Measurements from ENCODE around the gene TRMT6.

The TRMT6 gene

DNA sequence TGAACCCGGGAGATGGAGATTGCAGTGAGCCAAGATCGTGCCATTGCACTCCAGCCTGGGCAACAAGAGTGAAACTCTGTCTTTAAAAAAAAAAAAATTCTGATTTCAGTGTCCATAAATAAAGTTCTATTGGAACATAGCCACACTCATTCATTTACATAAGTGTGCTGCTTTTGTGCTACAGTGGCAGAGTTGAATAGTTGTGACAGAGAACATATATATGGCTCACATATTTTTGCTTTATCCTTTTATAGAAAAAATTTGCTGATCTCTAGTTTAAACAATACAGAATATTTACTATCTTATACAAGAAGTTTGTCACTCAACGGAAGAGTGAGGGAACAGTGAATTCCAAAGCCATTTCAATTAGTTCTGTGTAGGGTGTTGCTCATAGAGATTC, 18.1 kb upstream of the TRMT6 start:
- TF ChIP-seq, protein P1, sequence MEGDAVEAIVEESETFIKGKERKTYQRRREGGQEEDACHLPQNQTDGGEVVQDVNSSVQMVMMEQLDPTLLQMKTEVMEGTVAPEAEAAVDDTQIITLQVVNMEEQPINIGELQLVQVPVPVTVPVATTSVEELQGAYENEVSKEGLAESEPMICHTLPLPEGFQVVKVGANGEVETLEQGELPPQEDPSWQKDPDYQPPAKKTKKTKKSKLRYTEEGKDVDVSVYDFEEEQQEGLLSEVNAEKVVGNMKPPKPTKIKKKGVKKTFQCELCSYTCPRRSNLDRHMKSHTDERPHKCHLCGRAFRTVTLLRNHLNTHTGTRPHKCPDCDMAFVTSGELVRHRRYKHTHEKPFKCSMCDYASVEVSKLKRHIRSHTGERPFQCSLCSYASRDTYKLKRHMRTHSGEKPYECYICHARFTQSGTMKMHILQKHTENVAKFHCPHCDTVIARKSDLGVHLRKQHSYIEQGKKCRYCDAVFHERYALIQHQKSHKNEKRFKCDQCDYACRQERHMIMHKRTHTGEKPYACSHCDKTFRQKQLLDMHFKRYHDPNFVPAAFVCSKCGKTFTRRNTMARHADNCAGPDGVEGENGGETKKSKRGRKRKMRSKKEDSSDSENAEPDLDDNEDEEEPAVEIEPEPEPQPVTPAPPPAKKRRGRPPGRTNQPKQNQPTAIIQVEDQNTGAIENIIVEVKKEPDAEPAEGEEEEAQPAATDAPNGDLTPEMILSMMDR (conservative IDR thresholded peaks at IDR 0.05; ENCODE audit: control insufficient read depth, insufficient read depth, low read depth, low read length), result no peak
- no peak for DNase-seq (ENCODE audit: low read depth)
- no peak overlapping the region for H3K4me3 ChIP-seq (ENCODE audit: control insufficient read depth, low read depth, low read length)

- no peak for DNase-seq (ENCODE audit: low read depth)
- TF ChIP-seq, protein P1 (conservative IDR thresholded peaks at IDR 0.05; ENCODE audit: control insufficient read depth, insufficient read depth, low read depth, low read length), result no peak
Measured at GRCh38 chr20:5967469-5967868, 17.1 kb upstream of the TRMT6 start.

GRCh38 chr20:5949943-5950270, 426 bp downstream of the TRMT6 start:
- H3K4me3 ChIP-seq (ENCODE audit: control insufficient read depth, low read depth, low read length), result peak overlapping the region; percentile 96
- no peak for DNase-seq (ENCODE audit: low read depth)
- TF ChIP-seq, protein P1 (conservative IDR thresholded peaks at IDR 0.05; ENCODE audit: control insufficient read depth, insufficient read depth, low read depth, low read length), result no peak

More at GRCh38 chr20:5967469-5967868, 17.1 kb upstream of the TRMT6 start:
- H3K4me3 ChIP-seq (ENCODE audit: control insufficient read depth, low read depth, low read length), result no peak overlapping the region

- DNase-seq (ENCODE audit: low read depth), result peak; percentile 83
- no peak overlapping the region for H3K4me3 ChIP-seq (ENCODE audit: control insufficient read depth, low read depth, low read length)
- TF ChIP-seq, protein P1 (conservative IDR thresholded peaks at IDR 0.05; ENCODE audit: control insufficient read depth, insufficient read depth, low read depth, low read length), result no peak
Measured at GRCh38 chr20:5947276-5947675, 3.1 kb downstream of the TRMT6 start.

- H3K4me3 ChIP-seq (ENCODE audit: control insufficient read depth, low read depth, low read length), result no peak overlapping the region
- peak; percentile 95 for DNase-seq (ENCODE audit: low read depth)
- TF ChIP-seq, protein P1 (conservative IDR thresholded peaks at IDR 0.05; ENCODE audit: control insufficient read depth, insufficient read depth, low read depth, low read length), result no peak
Measured at GRCh38 chr20:5945963-5946362, 4.4 kb downstream of the TRMT6 start.

- no peak for DNase-seq (ENCODE audit: low read depth)
Measured at GRCh38 chr20:5938456-5939029, 11.8 kb downstream of the TRMT6 start.

More at GRCh38 chr20:5938456-5939029, 11.8 kb downstream of the TRMT6 start:
- TF ChIP-seq, protein P1 (conservative IDR thresholded peaks at IDR 0.05; ENCODE audit: control insufficient read depth, insufficient read depth, low read depth, low read length), result no peak
- no peak overlapping the region for H3K4me3 ChIP-seq (ENCODE audit: control insufficient read depth, low read depth, low read length)
